H1 (cell line): ENCODE results near the gene LAMA3.

Experiments
- CEBPB ChIP-seq: IDR thresholded peaks from 2 replicates; pipeline ENCODE4 v1.6.1; 2012; ENCODE audit warnings: low read depth, low read length
- EZH2 ChIP-seq: fragments of 200-600 bp; sonication (generic); IDR thresholded peaks from 2 replicates; pipeline ENCODE4 v1.7.1; 2012; ENCODE audit warnings: low read depth, mild to moderate bottlenecking, moderate library complexity, low read length, inconsistent platforms; ENCODE audit not compliant: severe bottlenecking
- POLR2A ChIP-seq, 2 experiments: IDR thresholded peaks; 1 replicate in 1 of 2; 2 replicates in 1 of 2; pipeline ENCODE4 v1.6.1; 2011; ENCODE audit warnings: low read depth in 2 of 2, low read length in 2 of 2, mild to moderate bottlenecking in 2 of 2; ENCODE audit errors: control extremely low read depth in 1 of 2
- POLR2AphosphoS5 ChIP-seq: IDR thresholded peaks from 2 replicates; pipeline ENCODE4 v1.6.1; 2011; ENCODE audit warnings: low read depth, low read length
- SRF ChIP-seq: IDR thresholded peaks from 2 replicates; pipeline ENCODE4 v1.6.1; 2011; ENCODE audit warnings: mild to moderate bottlenecking, low read depth, low read length, moderate library complexity
- TF ChIP-seq, protein P1 (sequence below), 3 experiments: IDR thresholded peaks; 1 replicate in 2 of 3; 2 replicates in 1 of 3; pipeline versions ENCODE4 v1.5.1 to v1.6.1; 2011; ENCODE audit warnings: low read length in 3 of 3, mild to moderate bottlenecking in 3 of 3, inconsistent platforms in 2 of 3, low read depth in 1 of 3, moderate library complexity in 1 of 3; ENCODE audit not compliant: insufficient read depth in 1 of 3; ENCODE audit errors: control extremely low read depth in 1 of 3

- TF ChIP-seq, protein P1, sequence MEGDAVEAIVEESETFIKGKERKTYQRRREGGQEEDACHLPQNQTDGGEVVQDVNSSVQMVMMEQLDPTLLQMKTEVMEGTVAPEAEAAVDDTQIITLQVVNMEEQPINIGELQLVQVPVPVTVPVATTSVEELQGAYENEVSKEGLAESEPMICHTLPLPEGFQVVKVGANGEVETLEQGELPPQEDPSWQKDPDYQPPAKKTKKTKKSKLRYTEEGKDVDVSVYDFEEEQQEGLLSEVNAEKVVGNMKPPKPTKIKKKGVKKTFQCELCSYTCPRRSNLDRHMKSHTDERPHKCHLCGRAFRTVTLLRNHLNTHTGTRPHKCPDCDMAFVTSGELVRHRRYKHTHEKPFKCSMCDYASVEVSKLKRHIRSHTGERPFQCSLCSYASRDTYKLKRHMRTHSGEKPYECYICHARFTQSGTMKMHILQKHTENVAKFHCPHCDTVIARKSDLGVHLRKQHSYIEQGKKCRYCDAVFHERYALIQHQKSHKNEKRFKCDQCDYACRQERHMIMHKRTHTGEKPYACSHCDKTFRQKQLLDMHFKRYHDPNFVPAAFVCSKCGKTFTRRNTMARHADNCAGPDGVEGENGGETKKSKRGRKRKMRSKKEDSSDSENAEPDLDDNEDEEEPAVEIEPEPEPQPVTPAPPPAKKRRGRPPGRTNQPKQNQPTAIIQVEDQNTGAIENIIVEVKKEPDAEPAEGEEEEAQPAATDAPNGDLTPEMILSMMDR (IDR thresholded peaks at IDR 0.05; ENCODE audit: control extremely low read depth in 1 of 3, insufficient read depth in 1 of 3, low read depth in 1 of 3, low read length in 3 of 3): no peak
- TF ChIP-seq CEBPB (no peak), POLR2A (IDR thresholded peaks at IDR 0.05; ENCODE audit: control extremely low read depth in 1 of 2, low read depth in 2 of 2, low read length in 2 of 2) (no peak), EZH2 (no peak), SRF (no peak), POLR2AphosphoS5 (no peak)
These were observed 17.7 kb upstream of the LAMA3 start for GRCh38 chr18:23671564-23671963.
